ENCODE measurements around the gene RPIA. TPM values are rescaled to one million over a fixed set of nuclear protein-coding genes. Genes with fewer than 3 reads are reported as not detected.
"Not testable (repeated sequence)": the region's sequence is repeated elsewhere in the genome, so short reads cannot be mapped to it uniquely, and the experiment has no call there.

Gene RPIA
- total RNA-seq, 1 donor from 2014 or later: 18.0 TPM

DNA sequence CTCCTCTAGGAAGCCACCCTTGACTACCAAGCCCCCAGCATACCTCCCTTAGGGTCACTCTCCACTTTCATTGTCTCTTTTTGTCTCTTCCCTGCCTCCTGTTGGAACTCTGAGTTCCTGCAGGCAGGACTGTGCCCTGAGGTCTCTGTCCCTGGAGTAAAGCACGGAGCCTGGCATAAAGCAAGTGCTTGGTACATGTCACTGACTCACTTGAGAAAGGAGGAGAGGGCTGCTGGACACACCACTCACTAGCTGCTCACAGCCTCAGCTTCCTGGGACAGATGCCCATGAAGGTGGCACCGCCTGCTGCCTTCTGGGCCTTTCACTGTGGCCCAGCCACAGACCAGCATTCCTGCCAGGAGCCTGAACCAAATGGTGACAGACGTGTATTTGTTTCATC, 64.4 kb downstream of the RPIA start:
- DNase-seq: no peak
- peaks cover 25% of the 10 kb centered on the region for H3K9me3 ChIP-seq (replicated peaks)
- no peak overlapping the region for H3K27ac ChIP-seq (replicated peaks)
- intact Hi-C loops (cut with micrococcal nuclease): no loop called here
- peaks cover 37% of the 10 kb centered on the region for H3K36me3 ChIP-seq
- no peaks in the 10 kb centered on the region for H3K27me3 ChIP-seq (ENCODE audit: low read depth)
- TF ChIP-seq, protein P1, sequence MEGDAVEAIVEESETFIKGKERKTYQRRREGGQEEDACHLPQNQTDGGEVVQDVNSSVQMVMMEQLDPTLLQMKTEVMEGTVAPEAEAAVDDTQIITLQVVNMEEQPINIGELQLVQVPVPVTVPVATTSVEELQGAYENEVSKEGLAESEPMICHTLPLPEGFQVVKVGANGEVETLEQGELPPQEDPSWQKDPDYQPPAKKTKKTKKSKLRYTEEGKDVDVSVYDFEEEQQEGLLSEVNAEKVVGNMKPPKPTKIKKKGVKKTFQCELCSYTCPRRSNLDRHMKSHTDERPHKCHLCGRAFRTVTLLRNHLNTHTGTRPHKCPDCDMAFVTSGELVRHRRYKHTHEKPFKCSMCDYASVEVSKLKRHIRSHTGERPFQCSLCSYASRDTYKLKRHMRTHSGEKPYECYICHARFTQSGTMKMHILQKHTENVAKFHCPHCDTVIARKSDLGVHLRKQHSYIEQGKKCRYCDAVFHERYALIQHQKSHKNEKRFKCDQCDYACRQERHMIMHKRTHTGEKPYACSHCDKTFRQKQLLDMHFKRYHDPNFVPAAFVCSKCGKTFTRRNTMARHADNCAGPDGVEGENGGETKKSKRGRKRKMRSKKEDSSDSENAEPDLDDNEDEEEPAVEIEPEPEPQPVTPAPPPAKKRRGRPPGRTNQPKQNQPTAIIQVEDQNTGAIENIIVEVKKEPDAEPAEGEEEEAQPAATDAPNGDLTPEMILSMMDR (IDR thresholded peaks at IDR 0.05; ENCODE audit: borderline replicate concordance): no peak
- no peaks in the 10 kb centered on the region for H3K4me1 ChIP-seq
- H3K4me3 ChIP-seq: no peak overlapping the region

DNA sequence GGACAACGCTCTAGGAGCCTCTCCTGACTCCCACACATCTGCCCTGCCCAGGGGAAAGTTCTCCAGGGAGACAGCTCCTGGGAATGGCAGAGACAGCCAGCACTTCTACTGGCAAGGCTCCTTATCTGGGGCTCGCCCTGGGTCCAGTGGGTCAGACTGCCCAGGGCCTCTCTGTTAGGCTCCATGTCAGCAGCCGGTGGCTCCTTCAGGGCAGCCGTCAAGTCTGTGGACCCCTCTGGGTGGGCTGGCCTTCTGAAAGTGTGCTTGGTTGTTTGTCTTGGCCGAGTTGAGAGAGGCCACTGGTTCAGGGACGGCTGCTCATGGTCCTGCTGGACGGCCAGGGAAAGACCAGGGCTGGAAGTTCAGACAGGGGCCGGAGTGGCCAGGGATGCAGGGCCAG, 65.6 kb downstream of the RPIA start:
- no peak for DNase-seq
- peaks cover 25% of the 10 kb centered on the region for H3K9me3 ChIP-seq (replicated peaks)
- no peaks in the 10 kb centered on the region for H3K4me1 ChIP-seq
- intact Hi-C loops (cut with micrococcal nuclease): no loop called here
- H3K36me3 ChIP-seq: peaks cover 26% of the 10 kb centered on the region
- no peak overlapping the region for H3K27ac ChIP-seq (replicated peaks)
- TF ChIP-seq, protein P1 (IDR thresholded peaks at IDR 0.05; ENCODE audit: borderline replicate concordance): no peak
- H3K27me3 ChIP-seq (ENCODE audit: low read depth): no peaks in the 10 kb centered on the region
- no peak overlapping the region for H3K4me3 ChIP-seq

DNA sequence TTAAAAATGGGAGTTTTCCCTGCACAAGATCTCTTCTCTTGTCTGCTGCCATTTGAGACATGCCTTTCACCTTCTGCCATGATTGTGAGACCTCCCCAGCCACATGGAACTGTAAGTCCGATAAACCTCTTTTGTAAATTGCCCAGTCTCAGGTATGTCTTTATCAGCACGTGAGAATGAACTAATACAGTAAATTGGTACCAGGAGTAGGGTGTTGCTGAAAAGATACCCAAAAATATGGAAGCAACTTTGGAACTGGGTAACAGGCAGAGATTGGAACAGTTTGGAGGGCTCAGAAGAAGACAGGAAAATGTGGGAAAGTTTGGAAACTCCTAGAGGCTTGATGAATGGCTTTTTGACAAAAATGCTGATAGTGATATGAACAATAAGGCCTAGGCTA, 67.2 kb downstream of the RPIA start:
- H3K4me1 ChIP-seq; DNase-seq; H3K27ac ChIP-seq (replicated peaks); H3K4me3 ChIP-seq; H3K27me3 ChIP-seq (ENCODE audit: low read depth); intact Hi-C loops (cut with micrococcal nuclease): not testable (repeated sequence)
- H3K9me3 ChIP-seq (replicated peaks): peaks cover 25% of the 10 kb centered on the region
- H3K36me3 ChIP-seq: peaks cover 10% of the 10 kb centered on the region

DNA sequence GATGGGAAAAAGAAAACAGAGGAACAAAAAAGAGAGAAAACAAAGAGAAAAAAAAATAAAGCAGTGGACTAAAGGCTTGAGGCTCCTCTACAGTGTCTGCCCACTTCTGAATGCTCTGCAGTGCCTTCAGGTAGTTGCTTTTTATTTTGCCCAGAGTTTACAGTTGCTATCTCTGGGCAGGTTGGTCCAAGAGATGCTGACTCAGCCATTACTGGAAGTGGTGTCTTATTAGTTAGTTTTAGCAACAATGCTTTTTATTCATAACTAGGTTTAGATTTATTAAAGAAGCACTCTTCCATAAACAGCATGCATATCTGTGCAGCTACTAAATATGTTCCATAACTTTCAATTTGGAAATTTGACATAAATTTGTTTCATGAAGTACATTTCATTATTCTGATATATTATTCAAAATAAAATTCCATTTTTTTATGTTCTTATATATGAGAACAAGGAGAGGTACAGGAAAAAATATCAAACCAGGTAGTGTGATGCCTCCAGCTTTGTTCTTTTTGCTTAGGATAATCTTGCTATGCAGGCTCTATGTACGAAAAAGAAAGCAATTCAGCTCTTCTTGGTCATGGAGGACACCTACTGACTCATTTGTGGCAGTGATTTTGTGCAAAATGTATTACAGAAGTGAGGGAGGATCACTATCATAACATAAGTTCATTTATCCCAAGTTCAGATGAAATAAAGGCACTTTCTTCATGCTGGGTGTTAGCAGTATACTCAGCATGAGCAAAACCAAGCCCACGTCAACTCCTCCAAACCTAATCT, 69.5 kb downstream of the RPIA start:
- no peak for DNase-seq
- peaks cover 14% of the 10 kb centered on the region for H3K4me1 ChIP-seq

DNA sequence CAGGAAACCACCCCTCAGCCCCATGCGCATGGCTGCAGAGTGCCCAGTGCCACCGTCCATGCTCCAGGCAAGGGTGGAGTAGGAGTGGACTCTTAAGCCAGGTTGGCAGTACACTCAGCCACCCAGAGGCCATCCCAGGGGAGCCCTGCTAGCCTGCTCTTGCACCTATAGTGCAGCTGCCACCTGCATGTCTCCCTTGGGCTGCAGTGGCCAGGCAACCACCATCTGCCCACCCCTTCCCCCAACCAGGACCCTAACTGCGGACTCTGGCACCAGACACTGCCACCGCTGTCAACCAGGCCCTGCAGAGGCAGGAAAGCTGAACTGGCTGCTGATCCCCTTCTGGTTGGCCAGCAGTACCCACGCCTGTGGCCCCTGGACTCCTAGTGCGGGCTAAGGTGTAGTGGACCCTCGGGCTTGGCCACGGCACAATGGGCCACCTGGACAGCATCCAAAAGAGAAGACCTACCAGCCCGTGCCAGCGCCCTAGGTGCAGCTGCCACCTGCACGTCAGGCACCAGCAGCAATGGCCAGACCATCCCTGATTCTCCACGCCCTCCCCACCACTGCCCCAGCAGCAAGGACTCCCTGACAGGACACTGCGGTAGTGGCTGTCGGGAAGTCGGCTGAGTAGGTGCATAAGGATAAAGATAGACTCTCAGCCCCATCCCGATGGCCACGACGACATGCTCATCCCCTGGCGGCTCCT, 72.8 kb downstream of the RPIA start:
- Histone ChIP-seq H3K4me3 (peak overlapping the region; percentile 61), H3K9me3 (replicated peaks) (peaks cover 6% of the 10 kb centered on the region), H3K27me3 (ENCODE audit: low read depth) (peaks cover 26% of the 10 kb centered on the region), H3K27ac (replicated peaks) (no peak overlapping the region), H3K4me1 (peaks cover 14% of the 10 kb centered on the region), H3K36me3 (no peaks in the 10 kb centered on the region)
- intact Hi-C loops (cut with micrococcal nuclease): no loop called here
- TF ChIP-seq, protein P1 (IDR thresholded peaks at IDR 0.05; ENCODE audit: borderline replicate concordance): no peak
- no peak for DNase-seq

More for the DNA sequence above, 69.5 kb downstream of the RPIA start:
- Histone ChIP-seq H3K36me3 (peaks cover 5% of the 10 kb centered on the region), H3K27me3 (ENCODE audit: low read depth) (peaks cover 26% of the 10 kb centered on the region), H3K9me3 (replicated peaks) (peaks cover 25% of the 10 kb centered on the region), H3K27ac (replicated peaks) (no peak overlapping the region), H3K4me3 (no peak overlapping the region)
- intact Hi-C loops (cut with micrococcal nuclease): no loop called here
- TF ChIP-seq, protein P1 (IDR thresholded peaks at IDR 0.05; ENCODE audit: borderline replicate concordance): no peak

DNA sequence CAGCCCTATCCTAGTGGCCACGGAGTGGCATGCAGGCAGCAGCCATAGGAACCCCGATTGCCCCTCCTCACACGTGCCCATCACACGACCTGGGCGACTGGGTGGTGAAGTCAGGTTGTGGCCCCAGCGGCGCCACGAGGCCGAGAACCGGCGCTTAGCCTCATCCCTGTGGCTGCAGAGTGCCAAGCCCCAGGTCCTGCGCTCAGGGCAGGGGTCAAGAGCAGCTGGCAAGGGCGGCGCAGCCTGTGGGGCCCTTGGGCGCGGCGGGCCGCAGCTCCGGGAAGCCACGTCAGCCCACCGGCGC, 73.3 kb downstream of the RPIA start:
- TF ChIP-seq, protein P1 (IDR thresholded peaks at IDR 0.05; ENCODE audit: borderline replicate concordance): no peak
- Histone ChIP-seq H3K27ac (replicated peaks) (no peak overlapping the region), H3K4me3 (peak overlapping the region; percentile 61), H3K36me3 (no peaks in the 10 kb centered on the region), H3K4me1 (peaks cover 14% of the 10 kb centered on the region), H3K9me3 (replicated peaks) (peaks cover under 1% of the 10 kb centered on the region), H3K27me3 (ENCODE audit: low read depth) (peaks cover 26% of the 10 kb centered on the region)
- DNase-seq: no peak
- intact Hi-C loops (cut with micrococcal nuclease): no loop called here

Data from left ventricle myocardium inferior (tissue), 1 donor.